Ishikawa (cell line): ENCODE results near the gene GAREM1.

Experiments
- CEBPB ChIP-seq: IDR thresholded peaks from 2 replicates; pipeline ENCODE4 v1.6.1; 2012
- CREB1 ChIP-seq: IDR thresholded peaks from 2 replicates; pipeline ENCODE4 v1.6.1; 2012; ENCODE audit warnings: low read depth
- EGR1 ChIP-seq: IDR thresholded peaks from 2 replicates; pipeline ENCODE4 v1.6.1; 2012
- EP300 ChIP-seq: IDR thresholded peaks from 2 replicates; pipeline ENCODE4 v1.6.1; 2012; ENCODE audit warnings: borderline replicate concordance
- FOXM1 ChIP-seq: IDR thresholded peaks from 2 replicates; pipeline ENCODE4 v1.6.1; 2012; ENCODE audit warnings: low read depth, borderline replicate concordance
- MAX ChIP-seq: IDR thresholded peaks from 2 replicates; pipeline ENCODE4 v1.6.1; 2012
- NFIC ChIP-seq: IDR thresholded peaks from 2 replicates; pipeline ENCODE4 v1.6.1; 2012
- RAD21 ChIP-seq: IDR thresholded peaks from 2 replicates; pipeline ENCODE4 v1.6.1; 2012; ENCODE audit warnings: low read depth
- REST ChIP-seq: IDR thresholded peaks from 2 replicates; pipeline ENCODE4 v1.6.1; 2012; ENCODE audit warnings: low read depth, mild to moderate bottlenecking
- TAF1 ChIP-seq: IDR thresholded peaks from 2 replicates; pipeline ENCODE4 v1.6.1; 2012; ENCODE audit warnings: low read depth, mild to moderate bottlenecking
- TCF12 ChIP-seq: IDR thresholded peaks from 2 replicates; pipeline ENCODE4 v1.6.1; 2012; ENCODE audit warnings: low read depth
- TEAD4 ChIP-seq: IDR thresholded peaks from 2 replicates; pipeline ENCODE4 v1.6.1; 2012
- YY1 ChIP-seq: IDR thresholded peaks from 2 replicates; pipeline ENCODE4 v1.6.1; 2012; ENCODE audit warnings: low read depth
- ZBTB7A ChIP-seq: IDR thresholded peaks from 2 replicates; pipeline ENCODE4 v1.6.1; 2012; ENCODE audit warnings: low read depth
- TF ChIP-seq, protein P1 (sequence below): IDR thresholded peaks from 2 replicates; pipeline ENCODE4 v1.6.1; 2012

GAREM1 gene

DNA sequence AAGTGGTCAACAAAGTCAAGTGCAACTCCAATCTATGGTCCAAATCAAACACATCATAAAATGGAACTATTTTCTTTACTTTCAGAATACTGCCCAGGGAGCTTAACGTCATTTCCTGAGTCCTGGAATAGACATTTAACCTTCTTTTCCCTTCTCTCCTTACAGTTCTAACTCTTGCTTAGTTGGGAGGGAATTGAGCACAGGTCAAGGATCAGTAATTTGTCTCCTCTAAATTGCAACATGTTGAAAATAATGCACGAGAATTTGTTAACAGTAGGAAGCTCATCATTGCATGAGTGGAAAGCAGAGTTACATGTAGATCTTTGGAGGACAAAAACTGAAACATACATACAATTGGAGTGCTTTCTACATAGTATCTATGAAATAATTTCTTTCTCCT is 193.1 kb downstream of the GAREM1 start:
- TF ChIP-seq CREB1 = no peak
- no peak for TF ChIP-seq EGR1
- no peak for TF ChIP-seq MAX
- TF ChIP-seq TCF12 = no peak
- TF ChIP-seq REST = no peak
- no peak for TF ChIP-seq TAF1

- no peak for TF ChIP-seq EP300
- no peak for TF ChIP-seq NFIC
- no peak for TF ChIP-seq RAD21
- TF ChIP-seq CREB1 = no peak
- TF ChIP-seq EGR1 = no peak
- no peak for TF ChIP-seq REST
- TF ChIP-seq CEBPB = no peak
- TF ChIP-seq MAX = no peak
- TF ChIP-seq TEAD4 = no peak
- TF ChIP-seq YY1 = no peak
Observed at GRCh38 chr18:32276906-32277305, 193.8 kb downstream of the GAREM1 start.

DNA sequence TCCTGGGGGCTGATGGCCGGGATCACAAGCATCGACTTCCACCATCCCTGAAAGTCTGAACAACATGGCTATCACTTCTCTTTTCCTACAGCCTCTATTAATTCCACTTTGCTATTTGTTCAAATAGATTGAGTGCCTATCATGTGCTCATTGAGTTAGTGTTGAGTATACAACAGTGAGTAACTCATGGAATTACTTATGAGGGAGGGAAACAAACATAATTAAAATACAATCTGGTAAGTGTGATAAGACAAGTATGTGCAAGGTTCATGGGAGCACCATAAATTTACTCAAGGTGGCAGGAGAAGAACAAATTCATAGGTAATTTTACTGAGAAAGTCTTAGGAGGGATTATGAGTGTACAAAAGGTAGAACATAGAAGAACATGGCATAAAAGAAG is 194.4 kb downstream of the GAREM1 start:
- TF ChIP-seq TCF12 = no peak
- TF ChIP-seq YY1 = no peak
- no peak for TF ChIP-seq REST
- no peak for TF ChIP-seq TAF1
- TF ChIP-seq, protein P1, sequence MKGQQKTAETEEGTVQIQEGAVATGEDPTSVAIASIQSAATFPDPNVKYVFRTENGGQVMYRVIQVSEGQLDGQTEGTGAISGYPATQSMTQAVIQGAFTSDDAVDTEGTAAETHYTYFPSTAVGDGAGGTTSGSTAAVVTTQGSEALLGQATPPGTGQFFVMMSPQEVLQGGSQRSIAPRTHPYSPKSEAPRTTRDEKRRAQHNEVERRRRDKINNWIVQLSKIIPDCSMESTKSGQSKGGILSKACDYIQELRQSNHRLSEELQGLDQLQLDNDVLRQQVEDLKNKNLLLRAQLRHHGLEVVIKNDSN = no peak
- TF ChIP-seq EP300 = no peak

GRCh38 chr18:32275221-32275620 is 195.5 kb downstream of the GAREM1 start:
- no peak for TF ChIP-seq TAF1
- TF ChIP-seq TEAD4 = no peak
- TF ChIP-seq CEBPB = no peak
- no peak for TF ChIP-seq YY1

DNA sequence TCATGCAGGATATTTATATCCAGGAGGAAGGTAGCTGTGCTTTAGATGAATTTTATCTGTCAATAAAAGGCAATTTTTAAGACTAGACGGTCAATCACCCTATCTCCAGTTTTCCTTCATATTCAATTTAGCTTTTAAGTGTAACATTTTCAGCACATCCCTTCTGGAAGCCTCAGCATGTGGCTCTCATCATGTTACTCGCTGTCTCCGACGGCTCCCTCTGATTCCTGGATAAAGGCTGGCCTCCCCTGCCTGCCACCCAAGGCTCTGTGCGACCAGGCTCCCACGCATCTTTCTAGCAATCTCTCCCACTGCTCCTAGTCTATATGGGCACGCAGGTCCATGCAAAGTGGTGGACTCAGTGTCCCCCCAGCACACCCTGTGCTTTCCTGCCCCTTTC is 196.4 kb downstream of the GAREM1 start:
- TF ChIP-seq REST = no peak
- no peak for TF ChIP-seq CEBPB
- TF ChIP-seq, protein P1 = no peak
- no peak for TF ChIP-seq CREB1
- no peak for TF ChIP-seq ZBTB7A
- TF ChIP-seq NFIC = no peak
- TF ChIP-seq MAX = no peak
- TF ChIP-seq TAF1 = no peak
- no peak for TF ChIP-seq TEAD4
- no peak for TF ChIP-seq TCF12
- TF ChIP-seq EP300 = no peak
- TF ChIP-seq YY1 = no peak
- no peak for TF ChIP-seq EGR1
- no peak for TF ChIP-seq RAD21
- TF ChIP-seq FOXM1 = no peak
